ENCODE data around the gene MOV10L1.

Gene MOV10L1

GRCh38 chr22:50205781-50206569 lies 116.2 kb downstream of the MOV10L1 start:
- no peak for DNase-seq (ENCODE audit: low spot score)

GRCh38 chr22:50206599-50206998 lies 116.8 kb downstream of the MOV10L1 start:
- DNase-seq (ENCODE audit: low spot score) = no peak

GRCh38 chr22:50207383-50208140 lies 117.8 kb downstream of the MOV10L1 start:
- no peak for DNase-seq (ENCODE audit: low spot score)

DNA sequence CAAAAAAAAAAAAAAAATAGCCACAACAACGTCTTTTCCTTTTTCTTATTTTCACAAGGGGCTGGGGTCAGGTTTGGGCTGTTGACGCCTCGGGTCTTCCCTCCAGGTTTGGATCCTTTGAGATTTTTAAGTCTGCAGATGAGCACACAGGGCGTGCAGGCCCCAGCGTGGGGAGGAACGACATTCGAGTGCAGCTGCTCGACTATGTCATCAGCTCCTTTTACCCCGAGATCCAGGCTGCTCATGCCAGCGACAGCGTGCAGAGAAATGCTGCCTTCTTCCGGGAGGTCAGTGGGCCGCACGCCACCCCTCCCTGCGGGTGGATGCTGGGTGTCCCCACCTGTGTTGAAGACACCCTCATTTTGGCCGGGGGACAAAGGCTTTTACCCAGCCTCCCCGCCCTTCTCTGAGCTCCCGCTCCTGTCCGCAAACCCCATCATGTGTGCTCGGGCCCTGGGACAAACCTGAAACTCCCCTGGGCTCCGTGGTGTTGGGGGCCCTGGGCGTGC lies 118.7 kb downstream of the MOV10L1 start:
- DNase-seq (ENCODE audit: low spot score) = no peak

DNA sequence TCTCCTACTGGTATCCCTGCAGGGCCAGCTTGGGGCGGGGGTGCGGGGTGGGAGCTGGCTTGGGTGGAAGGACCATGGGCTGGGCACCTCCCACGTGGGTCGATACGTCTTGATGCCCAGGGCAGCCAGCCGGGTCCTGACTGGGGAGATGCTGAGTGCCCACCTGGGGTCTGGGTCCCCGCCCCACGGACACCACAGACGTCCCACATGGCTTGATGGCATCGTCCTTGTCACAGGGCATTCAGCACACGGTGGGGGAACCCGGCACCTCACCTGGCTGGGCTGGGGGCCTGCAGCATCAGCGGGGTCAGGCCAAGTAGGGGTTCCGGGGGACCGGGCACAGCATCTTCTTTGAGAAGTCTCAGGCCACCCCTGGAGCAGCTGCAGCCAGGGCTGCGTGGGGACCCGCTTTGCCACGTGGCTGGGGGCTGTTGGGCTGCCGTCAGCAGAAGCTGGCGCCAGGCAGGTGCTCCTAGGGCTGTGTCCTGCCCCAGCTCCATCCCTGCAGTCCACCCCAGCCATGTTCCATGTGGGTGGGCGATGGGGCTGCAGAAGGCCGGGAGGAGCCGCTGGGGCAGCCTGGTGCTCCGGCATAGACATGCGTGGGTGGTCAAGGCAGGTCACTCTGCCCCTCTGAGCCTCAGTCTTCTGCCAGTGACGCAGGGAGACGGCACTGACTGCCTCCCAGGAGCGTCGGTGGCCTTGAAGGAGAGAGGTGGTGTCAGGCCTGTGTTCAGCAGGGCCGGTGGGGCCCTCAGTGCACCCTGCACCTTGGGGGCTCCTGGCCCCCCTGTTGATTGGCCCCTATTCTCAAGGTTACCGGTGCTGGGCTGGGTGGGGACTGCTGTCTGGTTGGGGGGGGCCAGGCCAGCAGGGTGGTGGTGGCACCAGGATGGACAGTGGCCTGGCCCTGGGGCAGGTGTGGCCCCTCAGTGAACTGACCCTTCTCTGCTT lies 119.4 kb downstream of the MOV10L1 start:
- DNase-seq (ENCODE audit: low spot score) = no peak

- peak; percentile 56 for DNase-seq (ENCODE audit: low spot score)
Observed at GRCh38 chr22:50209893-50210292, 120.1 kb downstream of the MOV10L1 start.

DNA sequence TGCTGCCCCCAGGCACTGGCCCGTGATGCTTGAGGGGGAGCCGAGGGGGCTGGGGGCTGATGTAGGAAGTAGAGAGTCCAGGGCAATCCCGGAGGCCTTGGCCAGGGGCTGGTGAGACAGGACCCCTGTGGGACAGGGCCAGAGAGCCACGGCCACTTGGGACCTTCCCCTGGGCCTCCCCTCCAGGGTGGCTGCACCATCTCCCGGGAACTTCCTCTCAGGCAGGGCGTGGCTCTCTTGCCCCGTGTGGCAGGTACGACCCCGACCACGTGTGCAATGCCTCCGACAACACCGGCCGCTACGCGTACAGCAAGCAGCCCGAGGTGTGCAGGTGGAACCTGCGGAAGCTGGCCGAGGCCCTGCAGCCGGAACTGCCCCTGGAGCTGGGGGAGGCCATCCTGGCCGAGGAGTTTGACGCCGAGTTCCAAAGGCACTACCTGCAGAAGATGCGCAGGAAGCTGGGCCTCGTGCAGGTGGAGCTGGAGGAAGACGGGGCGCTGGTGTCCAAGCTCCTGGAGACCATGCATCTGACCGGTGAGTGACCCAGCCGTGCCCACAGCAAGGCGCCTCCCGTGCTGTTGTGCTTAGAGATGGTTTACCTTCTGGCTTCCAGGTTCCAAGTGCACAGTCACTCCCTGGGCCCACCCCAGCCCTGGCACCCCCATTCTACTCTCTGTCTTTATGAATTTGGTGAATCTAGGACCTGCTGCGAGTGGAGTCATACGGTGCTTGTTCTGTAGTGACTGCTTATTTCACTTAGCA lies 120.8 kb downstream of the MOV10L1 start:
- no peak for DNase-seq (ENCODE audit: low spot score)

- no peak for DNase-seq (ENCODE audit: low spot score)
Observed at GRCh38 chr22:50211147-50211546, 121.3 kb downstream of the MOV10L1 start.
